Tibial nerve (tissue), 4 donors: ENCODE results near the gene NECAB3. TPM values are rescaled to one million over a fixed set of nuclear protein-coding genes. Genes with fewer than 3 reads are reported as not detected.

Source experiments
- DNase-seq, 2 donors: peaks; one replicate each; pipeline ENCODE4 v3.0.0-alpha.2; 2019; ENCODE audit warnings: low spot score in 2 of 2
- H3K27ac ChIP-seq, 4 donors: fragments of 200-600 bp; sonication (generic) in 3 of 4; one replicate each; pipeline ENCODE4 v1.5.1; 2017 to 2019; ENCODE audit warnings: mild to moderate bottlenecking in 1 of 4
- H3K27me3 ChIP-seq, 2 donors: fragments of 200-600 bp; sonication (generic) in 1 of 2; one replicate each; pipeline versions ENCODE4 v1.5.1 to v1.6.0; 2017 to 2019
- H3K36me3 ChIP-seq, 3 donors: fragments of 200-600 bp; sonication (generic); one replicate each; pipeline ENCODE4 v1.5.1; 2018 to 2019
- H3K4me1 ChIP-seq, 4 donors: fragments of 200-600 bp; sonication (generic) in 3 of 4; one replicate each; pipeline ENCODE4 v1.5.1; 2017 to 2019
- H3K4me3 ChIP-seq, 4 donors: fragments of 200-600 bp; sonication (generic) in 3 of 4; one replicate each; pipeline ENCODE4 v1.5.1; 2017 to 2019; ENCODE audit warnings: mild to moderate bottlenecking in 1 of 4, moderate library complexity in 1 of 4
- H3K9me3 ChIP-seq, 4 donors: fragments of 200-600 bp; sonication (generic) in 3 of 4; one replicate each; pipeline ENCODE4 v1.5.1; 2017 to 2019
- EP300 ChIP-seq, 2 donors: sonication (generic); formaldehyde crosslinking; IDR thresholded peaks; one replicate each; pipeline ENCODE4 v1.6.1; 2017; ENCODE audit warnings: antibody characterized with exemption in 2 of 2, mild to moderate bottlenecking in 1 of 2
- POLR2A ChIP-seq, 2 donors: fragments of 450-650 bp; IDR thresholded peaks; one replicate each; pipeline ENCODE4 v1.6.1; 2017; ENCODE audit warnings: antibody characterized with exemption in 2 of 2, mild to moderate bottlenecking in 2 of 2, moderate library complexity in 2 of 2
- WGBS, 2 donors: methylation state at CpG; one replicate each; pipeline ENCODE4 v1.1.5; 2018; 5-methylcytosine and 5-hydroxymethylcytosine counted together
- total RNA-seq, 4 donors: library from RNA; depleted of rRNA; stranded (reverse); fragments of >200 nt; gene quantifications; one replicate each; pipeline ENCODE4 v1.1.0, GENCODE V29; 2016
- TF ChIP-seq, protein P1 (sequence below), 5 experiments: fragments of 200-600 bp in 3 of 5; fragments of 450-650 bp in 2 of 5; sonication (generic) in 3 of 5; IDR thresholded peaks; one replicate each; pipeline ENCODE4 v1.5.1; 2016 to 2019; ENCODE audit warnings: antibody characterized with exemption in 5 of 5, mild to moderate bottlenecking in 3 of 5, moderate library complexity in 2 of 5

Gene NECAB3
- total RNA-seq, 4 donors from 2014 or later: 80.8 to 103 (median 91.5) TPM

- Histone ChIP-seq H3K27me3 (no peaks in the 10 kb centered on the region), H3K9me3 (no peaks in the 10 kb centered on the region), H3K27ac (no peak overlapping the region), H3K4me3 (no peak overlapping the region), H3K4me1 (peaks cover 0 to 8% (median 4%) of the 10 kb centered on the region in 4 donors), H3K36me3 (peaks cover 0 to 42% (median 0%) of the 10 kb centered on the region in 3 donors)
- TF ChIP-seq EP300 (IDR thresholded peaks at IDR 0.05) (no peak), POLR2A (IDR thresholded peaks at IDR 0.05) (no peak)
- TF ChIP-seq, protein P1, sequence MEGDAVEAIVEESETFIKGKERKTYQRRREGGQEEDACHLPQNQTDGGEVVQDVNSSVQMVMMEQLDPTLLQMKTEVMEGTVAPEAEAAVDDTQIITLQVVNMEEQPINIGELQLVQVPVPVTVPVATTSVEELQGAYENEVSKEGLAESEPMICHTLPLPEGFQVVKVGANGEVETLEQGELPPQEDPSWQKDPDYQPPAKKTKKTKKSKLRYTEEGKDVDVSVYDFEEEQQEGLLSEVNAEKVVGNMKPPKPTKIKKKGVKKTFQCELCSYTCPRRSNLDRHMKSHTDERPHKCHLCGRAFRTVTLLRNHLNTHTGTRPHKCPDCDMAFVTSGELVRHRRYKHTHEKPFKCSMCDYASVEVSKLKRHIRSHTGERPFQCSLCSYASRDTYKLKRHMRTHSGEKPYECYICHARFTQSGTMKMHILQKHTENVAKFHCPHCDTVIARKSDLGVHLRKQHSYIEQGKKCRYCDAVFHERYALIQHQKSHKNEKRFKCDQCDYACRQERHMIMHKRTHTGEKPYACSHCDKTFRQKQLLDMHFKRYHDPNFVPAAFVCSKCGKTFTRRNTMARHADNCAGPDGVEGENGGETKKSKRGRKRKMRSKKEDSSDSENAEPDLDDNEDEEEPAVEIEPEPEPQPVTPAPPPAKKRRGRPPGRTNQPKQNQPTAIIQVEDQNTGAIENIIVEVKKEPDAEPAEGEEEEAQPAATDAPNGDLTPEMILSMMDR (IDR thresholded peaks at IDR 0.05): no peak
- WGBS, 2 donors: 76 to 83% methylated on average over 4 of the region's 4 CpGs
- DNase-seq: no peak
Measured at GRCh38 chr20:33655164-33655563, 19.1 kb downstream of the NECAB3 start.

- Histone ChIP-seq H3K9me3 (no peaks in the 10 kb centered on the region), H3K4me3 (no peak overlapping the region), H3K36me3 (peaks cover 0 to 37% (median 0%) of the 10 kb centered on the region in 3 donors), H3K27ac (no peak overlapping the region), H3K4me1 (peaks cover 0 to 8% (median 4%) of the 10 kb centered on the region in 4 donors), H3K27me3 (no peaks in the 10 kb centered on the region)
- no peak for DNase-seq
- TF ChIP-seq, protein P1 (IDR thresholded peaks at IDR 0.05): no peak
- TF ChIP-seq EP300 (IDR thresholded peaks at IDR 0.05): no peak
- no peak for TF ChIP-seq POLR2A (IDR thresholded peaks at IDR 0.05)
- WGBS, 2 donors: 70 to 72% methylated on average over 14 of the region's 14 CpGs
Measured at GRCh38 chr20:33654680-33655161, 19.5 kb downstream of the NECAB3 start.

GRCh38 chr20:33653900-33654596 is 20.2 kb downstream of the NECAB3 start:
- H3K27me3 ChIP-seq: no peaks in the 10 kb centered on the region
- peaks cover 0 to 31% (median 0%) of the 10 kb centered on the region in 3 donors for H3K36me3 ChIP-seq
- peaks cover 0 to 12% (median 4%) of the 10 kb centered on the region in 4 donors for H3K4me1 ChIP-seq
- no peak for DNase-seq
- TF ChIP-seq EP300 (IDR thresholded peaks at IDR 0.05) (no peak), POLR2A (IDR thresholded peaks at IDR 0.05) (no peak)
- TF ChIP-seq, protein P1 (IDR thresholded peaks at IDR 0.05): no peak
- WGBS, 2 donors: 87% methylated on average over 11 of the region's 11 CpGs
- no peaks in the 10 kb centered on the region for H3K9me3 ChIP-seq
- no peak overlapping the region for H3K4me3 ChIP-seq
- no peak overlapping the region for H3K27ac ChIP-seq

DNA sequence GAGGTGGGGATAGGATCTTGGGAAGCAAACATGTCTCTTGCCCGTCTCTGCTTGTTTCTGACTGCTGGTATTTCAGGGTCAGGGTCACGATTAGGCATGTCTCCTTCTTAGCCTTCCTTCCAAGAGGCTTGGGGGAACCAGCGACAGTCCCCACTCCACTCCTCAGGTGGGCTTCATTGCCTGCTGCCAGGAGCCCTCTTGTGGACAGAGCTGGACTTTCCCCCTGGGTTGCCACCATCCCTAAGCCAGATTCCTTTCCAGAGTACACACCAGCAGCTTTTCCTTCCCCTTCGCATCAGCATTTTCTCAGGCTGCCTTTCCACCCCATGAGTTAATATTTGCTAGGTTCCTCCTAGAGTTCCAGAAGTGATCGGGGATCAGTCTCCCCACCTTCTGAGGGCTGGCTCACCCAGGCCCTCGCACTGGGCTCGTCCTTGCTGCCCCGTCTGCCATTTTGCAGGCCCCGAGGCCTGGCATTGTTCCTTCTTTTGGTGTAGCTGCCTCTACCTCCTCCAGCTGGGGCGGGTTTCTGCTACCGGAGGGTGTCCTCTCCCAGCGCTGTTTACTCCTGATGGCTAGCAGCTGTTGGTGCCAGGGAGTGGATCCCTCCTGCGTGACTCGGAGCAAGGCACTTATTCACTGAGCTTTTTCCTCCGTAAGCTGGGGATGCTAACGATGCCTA is 20.9 kb downstream of the NECAB3 start:
- peaks cover 0 to 26% (median 0%) of the 10 kb centered on the region in 3 donors for H3K36me3 ChIP-seq
- no peaks in the 10 kb centered on the region for H3K9me3 ChIP-seq
- H3K27ac ChIP-seq: no peak overlapping the region
- no peaks in the 10 kb centered on the region for H3K27me3 ChIP-seq
- TF ChIP-seq EP300 (IDR thresholded peaks at IDR 0.05) (no peak), POLR2A (IDR thresholded peaks at IDR 0.05) (no peak)
- TF ChIP-seq, protein P1 (IDR thresholded peaks at IDR 0.05): peak; percentile 69 to 81 (median 78)
- peak in 1 of 2 donors; percentile 69 for DNase-seq
- H3K4me3 ChIP-seq: no peak overlapping the region
- H3K4me1 ChIP-seq: peaks cover 0 to 19% (median 4%) of the 10 kb centered on the region in 4 donors
- WGBS, 2 donors: 44 to 47% methylated on average over 16 of the region's 16 CpGs

GRCh38 chr20:33651562-33652048 is 22.6 kb downstream of the NECAB3 start:
- Histone ChIP-seq H3K4me3 (no peak overlapping the region), H3K36me3 (peaks cover 0 to 11% (median 0%) of the 10 kb centered on the region in 3 donors), H3K9me3 (no peaks in the 10 kb centered on the region), H3K27ac (no peak overlapping the region), H3K4me1 (peaks cover 0 to 35% (median 4%) of the 10 kb centered on the region in 4 donors), H3K27me3 (no peaks in the 10 kb centered on the region)
- TF ChIP-seq, protein P1 (IDR thresholded peaks at IDR 0.05): no peak
- TF ChIP-seq POLR2A (IDR thresholded peaks at IDR 0.05) (no peak), EP300 (IDR thresholded peaks at IDR 0.05) (no peak)
- DNase-seq: no peak
- WGBS, 2 donors: 72 to 76% methylated on average over 13 of the region's 13 CpGs
